Mucosa of gallbladder (tissue), 1 donor: ENCODE data around the gene TNS2. TPM values are rescaled to one million over a fixed set of nuclear protein-coding genes. Genes with fewer than 3 reads are reported as not detected.

ENCODE experiments used
- DNase-seq: peaks from one replicate; pipeline ENCODE4 v3.0.0-alpha.2; 2020; ENCODE audit warnings: low spot score
- total RNA-seq: library from RNA; stranded (reverse); gene quantifications from one replicate; pipeline ENCODE4 v1.2.1, GENCODE V29; 2021
- donor health status: DM: no; HTN: no; CAD: no.

Gene TNS2
- total RNA-seq, 1 donor from 2014 or later = 124 TPM

DNA sequence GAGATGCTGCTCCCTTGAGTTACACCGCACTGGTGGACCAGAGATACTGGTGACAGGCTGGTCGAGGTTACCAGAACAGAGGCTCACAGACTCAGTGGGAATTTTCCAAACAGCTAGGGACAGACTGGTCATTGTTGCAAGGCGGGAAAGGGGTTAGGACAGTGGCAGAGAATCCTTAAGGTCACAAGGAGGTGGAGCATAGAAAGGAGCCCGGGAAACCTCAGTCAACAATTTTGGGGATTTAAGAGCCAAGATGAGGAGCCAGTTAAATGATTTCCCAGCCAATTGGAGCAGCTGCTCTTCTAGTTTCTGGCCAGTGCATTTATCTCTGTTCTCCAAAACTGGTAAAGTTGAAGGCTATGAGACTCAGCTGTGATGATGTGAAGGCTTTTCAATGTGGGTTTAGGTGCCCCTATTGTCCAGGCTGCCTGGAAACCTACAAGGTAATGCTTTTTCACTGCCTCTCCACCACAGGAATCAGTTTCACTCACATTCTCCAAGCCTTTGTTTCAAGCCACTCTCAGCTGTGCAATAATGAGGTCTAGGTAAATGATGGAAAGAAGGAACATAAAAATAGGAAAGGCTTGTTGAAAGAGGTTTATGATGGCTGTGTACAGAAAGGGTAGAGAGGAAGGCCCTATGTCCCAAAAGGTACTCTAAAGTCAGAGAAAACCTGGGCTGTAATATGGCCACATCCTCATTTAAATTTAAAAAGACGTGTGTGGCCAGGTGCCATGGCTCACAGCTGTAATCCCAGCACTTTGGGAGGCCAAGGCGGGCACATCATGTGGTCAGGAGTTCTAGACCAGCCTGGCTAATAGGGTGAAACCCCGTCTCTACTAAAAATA is 7.0 kb upstream of the TNS2 start:
- no peak for DNase-seq

DNA sequence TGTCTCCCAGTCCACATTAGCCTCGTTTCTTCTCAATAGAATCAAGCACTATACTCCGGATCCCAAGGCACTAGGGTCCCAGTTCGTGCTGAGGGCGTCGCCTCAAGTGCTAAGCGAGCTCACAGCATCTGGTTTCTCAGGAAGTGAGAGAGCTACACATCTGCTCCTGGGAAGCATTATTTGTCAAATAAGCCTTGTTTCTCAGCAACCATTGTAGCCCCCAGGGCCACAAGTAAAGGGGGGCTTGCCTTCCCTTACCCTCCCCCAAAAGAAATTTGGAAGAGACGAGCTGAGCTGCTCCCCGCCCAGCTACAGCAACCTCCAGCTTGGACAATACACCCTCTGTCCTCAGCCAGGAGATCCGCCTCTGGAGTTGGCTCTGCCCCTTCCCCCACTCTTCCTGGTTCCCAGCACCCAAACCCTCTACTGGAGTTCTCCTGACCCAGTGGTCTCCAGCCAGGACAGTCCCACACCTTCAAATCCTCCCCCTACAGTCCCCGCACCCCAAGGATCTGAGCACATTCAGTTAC is 5.7 kb upstream of the TNS2 start:
- no peak for DNase-seq

DNA sequence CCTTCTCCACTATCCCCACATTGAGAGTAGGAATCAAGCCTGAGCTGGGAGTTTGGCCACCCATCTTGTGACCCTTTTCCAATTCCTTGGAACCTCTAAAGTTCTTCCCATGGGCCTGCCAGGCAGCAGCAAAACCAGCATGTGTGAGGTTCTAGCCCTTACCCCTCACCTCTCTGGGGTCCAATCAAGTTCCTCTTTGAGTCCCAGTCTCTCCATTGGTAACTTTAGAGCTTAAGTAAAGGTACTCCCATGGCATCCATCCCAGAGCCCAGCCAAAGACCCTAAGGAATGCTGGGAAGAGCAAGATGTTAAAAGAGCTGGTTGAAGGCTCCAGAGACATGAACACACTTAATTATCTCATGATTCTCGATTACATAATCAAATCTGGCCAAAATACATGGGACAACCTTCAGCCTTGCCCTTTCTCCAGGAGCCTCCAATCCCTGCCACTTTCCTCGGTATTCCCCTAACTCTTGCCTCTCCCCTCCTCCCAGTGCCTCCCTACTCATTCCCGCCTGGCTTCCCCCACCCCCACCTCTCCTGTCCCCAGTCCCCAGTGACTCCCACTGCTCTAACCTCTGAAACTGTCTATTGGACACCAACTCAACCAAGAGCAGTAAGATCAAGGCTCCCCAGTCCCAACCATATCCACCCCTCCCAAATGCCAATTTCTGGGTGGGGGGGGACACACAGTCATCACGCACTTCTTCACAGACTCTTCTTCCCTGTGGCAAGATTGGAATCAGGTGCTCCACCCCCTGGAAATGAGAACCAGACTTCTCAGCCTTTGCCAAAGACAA is 4.8 kb upstream of the TNS2 start:
- DNase-seq = no peak

DNA sequence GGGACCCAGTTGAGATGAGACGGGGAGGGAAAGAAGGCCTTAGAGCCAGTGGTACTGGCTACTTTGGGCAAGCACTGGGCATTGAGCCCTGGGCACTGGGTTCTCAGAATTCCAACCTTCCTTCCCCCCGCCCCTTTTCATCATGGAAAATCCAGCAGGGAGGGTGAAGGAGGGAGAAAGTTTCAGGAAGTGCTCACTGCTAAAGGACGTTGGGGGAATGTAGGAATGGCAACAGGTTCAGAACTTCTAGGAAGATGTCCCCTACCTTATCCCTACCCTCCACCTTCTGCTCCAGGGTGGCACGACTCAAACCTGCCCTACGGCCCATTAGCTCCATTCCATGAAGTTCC is 4.2 kb upstream of the TNS2 start:
- DNase-seq = no peak

DNA sequence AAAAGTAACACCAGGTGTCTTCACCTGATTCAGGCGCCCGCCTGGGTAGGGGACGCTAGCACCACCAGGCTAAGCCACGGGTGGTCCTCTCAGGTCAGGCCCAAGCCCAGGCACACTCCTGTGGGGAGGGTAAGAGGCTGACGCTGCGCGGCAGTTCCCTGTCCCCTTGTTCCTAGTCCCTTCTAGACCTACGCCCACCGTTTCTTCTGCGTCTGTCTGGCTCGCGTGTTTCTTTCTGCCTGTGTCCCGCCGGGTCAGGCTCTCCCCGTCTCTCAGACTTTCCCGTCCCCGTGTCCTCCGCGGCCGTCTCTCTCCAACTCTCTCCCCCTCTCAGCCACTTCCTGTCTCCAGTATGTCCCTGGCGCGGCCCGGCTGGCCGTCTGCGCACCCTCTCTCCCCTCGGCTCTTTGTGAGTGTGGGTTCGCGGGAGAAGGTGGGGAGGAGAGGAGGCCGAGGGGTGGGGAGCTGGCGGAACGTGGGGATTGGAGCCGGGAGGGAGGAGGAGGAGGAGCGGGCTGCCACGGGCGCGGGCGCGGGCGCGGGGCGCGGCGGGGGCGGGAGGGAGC is 3.1 kb upstream of the TNS2 start:
- peak; percentile 81 for DNase-seq

DNA sequence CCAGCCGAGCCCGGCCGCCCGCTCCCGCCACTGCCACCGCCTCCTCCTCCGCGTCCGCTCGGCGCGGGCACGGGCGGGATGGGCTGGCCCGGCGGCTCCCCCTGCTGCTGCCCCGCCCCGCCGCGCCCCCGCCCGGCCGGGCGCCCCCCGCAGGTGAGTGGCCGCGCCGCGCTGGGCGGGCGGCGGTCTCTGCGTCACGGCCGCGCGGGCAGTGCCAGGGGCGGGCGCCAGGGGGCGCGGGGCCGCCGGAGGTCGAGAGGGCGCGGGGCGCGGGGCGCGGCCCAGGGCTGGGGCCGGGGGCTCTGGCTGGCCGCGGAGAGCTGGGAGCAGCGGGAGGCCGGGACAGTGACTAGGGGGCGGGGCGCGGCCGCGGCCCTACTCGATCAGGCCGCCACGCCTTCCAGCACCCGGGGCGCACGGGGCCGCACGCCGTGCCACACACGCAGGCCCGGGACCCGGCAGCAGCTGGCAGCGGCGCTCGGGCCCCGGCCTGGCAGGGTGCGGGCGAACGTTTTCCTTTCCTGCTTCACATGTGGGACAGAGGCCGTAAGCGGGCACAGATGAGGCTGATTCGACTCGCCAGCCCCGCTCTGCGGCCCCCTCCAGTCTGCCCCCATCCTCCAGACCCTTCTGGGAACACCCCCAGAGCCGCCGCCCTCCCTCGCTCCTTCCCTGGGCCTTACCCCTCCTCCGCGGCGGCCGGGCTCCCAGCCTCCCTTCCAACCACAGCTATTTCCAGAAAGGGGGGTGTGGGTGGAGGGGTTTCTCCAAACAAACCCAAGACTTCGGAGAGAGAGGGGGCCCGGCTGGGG is 2.4 kb upstream of the TNS2 start:
- peak; percentile 73 for DNase-seq

DNA sequence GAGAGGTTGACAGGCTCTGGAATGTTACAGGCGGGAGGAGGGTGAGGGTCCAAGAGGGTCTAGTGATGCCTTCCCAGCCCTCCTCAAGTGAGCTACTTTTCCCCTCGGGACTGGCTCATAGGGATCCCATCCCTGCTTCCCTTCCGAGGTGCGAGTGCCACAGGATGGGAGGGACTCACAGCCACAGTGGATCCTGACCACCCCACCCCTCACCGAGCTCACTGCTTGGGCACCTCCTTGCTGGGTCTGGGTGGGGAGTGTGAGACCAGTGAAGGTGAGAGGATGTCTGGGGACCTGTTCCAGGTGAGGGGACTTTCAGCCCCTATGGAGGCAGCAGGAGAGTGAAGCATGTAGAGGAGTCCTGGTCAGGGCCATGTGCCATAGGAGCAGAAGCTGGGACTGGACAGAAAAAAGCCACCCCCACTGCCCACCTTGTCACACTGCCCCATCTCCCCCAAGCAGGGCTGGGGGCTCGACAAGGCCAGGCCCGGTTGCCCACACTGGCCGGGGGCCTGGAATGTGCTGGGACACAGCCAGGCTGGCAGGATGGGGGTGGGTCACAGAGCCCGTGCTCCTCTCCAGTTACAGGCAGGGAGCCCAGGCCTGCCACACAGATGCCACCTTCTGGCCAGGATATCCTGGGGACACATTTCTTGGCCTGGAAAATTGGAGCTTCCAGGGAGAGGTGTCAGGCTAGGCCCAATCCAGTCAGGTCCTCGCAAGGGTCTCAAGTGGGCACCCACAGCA is 1.7 kb upstream of the TNS2 start:
- peak; percentile 65 for DNase-seq

DNA sequence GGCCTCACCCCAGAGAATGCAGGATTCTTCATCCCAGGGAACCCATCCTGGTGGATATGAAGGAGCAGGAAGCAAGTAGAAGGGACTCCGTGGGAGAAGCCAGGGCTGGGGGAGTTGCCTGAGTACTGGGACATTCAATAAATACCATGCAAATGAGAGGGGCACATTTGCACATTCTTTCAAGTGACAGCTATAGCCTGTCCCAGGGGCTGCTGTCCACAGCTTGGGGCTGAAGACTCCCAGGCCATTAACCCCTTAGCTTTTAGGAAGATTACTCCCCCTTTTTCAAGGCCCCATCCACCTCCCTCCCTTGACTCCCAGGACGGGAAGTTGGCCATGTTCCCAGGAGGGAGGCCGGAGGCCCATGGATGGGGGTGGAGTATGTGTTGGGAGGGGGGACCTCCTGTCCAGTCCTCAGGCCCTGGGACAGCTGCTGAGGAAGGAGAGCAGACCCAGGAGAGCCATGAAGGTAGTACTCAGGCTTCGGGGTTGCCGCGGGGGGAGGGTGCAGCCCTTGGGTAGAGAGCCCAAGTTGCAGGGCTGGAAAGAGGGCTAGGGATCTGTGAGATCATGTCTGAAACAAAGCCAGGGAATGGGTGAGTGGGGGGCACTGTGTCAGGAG is 974 bp upstream of the TNS2 start:
- no peak for DNase-seq

DNA sequence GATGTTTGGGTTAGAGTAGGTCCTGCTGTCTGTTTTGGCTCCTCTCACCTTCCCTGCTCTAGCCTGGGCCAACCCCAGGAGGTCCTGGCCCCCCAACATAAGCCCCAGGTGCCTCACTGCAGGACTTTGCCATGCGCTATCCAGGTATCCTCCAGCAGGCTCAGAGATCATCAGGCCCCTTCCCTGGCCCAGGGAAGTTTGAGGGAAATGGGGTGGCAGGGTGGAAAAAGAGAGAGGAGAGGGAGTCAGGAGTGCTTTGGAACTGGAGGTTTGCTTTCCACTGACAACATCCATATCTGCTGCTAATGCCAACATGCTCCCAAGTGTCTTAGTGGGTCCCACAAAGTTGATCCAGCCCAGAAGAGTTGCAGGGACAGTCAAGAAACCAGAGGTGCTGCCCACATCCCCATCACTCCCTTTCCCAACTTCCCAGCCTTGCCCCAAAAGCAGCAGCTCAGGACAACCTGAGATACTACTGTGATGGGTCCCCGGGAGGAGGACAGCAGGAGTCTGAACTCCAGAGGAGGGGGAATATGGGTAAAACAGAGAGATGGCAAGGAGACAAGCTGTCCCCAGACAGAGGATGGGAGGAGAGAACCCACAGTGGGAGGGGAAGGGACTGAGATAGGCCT is 677 bp downstream of the TNS2 start:
- peak; percentile 9 for DNase-seq

DNA sequence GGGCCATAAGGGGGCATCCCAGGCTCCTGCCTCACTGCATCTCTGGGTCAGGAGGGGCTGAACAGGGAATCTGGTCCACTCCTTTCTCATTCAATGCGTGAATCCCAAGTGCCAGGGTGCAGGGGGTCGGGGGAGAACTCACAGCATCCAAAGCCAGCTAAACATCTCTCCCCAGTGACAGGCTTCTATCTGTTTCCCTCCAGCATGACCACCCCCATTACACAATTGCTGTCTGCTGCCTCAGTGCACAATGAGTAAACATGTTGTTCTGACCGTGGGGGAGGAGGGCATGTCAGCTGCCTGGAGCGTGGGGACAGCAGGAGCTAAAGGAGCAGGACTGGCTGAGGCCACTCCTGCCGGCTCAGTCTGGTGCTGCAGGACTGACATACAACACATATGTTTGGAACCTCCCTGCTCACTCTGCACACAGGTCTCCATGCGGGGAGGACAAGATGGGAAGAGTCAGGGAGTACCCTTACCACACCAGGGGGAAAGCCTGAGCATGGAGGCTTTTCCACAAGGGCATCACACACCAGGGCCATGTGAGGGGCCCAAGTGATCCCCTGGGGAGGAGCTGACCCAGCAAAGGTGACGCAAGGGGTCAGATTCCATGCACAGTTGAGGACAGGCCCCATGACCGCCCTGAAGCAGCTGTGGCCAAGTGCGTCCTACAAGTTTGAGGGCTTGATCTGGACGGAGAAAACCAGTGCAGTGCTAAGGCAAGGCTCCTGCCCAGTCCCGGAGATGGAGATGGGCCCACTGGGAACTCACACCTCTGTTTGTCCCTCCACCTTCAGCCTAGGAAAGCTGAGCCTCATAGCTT is 1.4 kb downstream of the TNS2 start:
- peak; percentile 73 for DNase-seq

DNA sequence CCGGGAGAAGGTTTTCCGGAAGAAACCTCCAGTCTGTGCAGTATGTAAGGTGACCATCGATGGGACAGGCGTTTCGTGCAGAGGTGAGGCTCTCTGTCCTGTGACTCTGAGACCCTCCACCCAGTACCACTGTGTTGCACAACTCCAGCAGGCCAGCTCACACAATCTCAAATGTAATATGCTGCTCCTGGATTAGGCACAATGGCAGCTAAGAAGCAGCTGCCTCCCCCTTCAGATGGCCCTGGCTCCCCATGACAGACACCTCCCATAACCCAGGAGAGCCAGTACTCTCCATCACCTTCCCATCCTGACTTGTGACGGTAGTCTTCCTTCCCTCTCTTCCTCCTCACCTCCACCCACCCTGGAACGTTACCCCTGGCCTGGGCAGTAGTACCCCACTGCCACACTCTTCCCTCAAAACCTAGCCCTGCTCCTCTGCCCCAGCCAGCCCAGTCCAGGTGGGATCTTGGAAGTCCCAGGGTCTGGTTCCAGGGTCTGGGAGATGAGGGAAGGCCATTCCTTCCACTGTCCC is 2.1 kb downstream of the TNS2 start:
- DNase-seq = no peak

DNA sequence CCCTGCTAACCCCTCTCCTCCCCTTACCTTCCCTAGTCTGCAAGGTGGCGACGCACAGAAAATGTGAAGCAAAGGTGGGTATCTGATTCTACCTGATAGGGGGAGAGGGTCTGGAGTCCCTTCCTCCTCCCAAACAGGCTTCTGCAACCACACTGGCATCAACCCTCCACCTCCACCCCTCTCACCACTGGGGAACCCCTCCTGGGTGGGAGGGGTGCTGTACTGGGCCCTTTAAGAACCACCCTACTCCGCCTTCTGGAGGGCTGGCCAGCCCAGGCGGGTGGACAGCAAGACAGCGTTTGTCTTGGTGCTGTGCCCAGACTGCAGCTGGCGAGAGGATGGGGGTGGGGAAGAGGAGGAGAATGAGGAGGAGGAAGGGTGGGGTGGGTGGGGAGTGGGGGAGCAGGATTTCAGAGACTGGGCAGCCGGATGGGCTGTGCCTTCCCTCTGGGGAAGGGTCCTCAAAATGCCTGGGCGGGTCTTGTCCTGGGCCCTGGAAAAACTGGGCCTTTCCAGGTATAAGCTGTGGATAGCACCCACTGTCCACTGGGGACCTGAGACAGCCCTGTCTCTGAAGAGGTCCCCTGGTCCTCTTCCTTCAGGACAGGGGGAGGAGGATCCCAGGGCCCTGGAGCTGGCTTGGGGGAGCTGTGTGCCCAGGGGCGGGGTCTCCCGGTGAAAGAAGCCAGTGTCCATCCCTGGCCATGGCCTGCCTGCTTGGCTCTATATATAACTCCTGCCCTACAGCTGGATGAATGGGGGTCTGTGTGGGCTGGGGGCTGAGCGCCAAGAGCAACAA is 2.8 kb downstream of the TNS2 start:
- peak; percentile 86 for DNase-seq

DNA sequence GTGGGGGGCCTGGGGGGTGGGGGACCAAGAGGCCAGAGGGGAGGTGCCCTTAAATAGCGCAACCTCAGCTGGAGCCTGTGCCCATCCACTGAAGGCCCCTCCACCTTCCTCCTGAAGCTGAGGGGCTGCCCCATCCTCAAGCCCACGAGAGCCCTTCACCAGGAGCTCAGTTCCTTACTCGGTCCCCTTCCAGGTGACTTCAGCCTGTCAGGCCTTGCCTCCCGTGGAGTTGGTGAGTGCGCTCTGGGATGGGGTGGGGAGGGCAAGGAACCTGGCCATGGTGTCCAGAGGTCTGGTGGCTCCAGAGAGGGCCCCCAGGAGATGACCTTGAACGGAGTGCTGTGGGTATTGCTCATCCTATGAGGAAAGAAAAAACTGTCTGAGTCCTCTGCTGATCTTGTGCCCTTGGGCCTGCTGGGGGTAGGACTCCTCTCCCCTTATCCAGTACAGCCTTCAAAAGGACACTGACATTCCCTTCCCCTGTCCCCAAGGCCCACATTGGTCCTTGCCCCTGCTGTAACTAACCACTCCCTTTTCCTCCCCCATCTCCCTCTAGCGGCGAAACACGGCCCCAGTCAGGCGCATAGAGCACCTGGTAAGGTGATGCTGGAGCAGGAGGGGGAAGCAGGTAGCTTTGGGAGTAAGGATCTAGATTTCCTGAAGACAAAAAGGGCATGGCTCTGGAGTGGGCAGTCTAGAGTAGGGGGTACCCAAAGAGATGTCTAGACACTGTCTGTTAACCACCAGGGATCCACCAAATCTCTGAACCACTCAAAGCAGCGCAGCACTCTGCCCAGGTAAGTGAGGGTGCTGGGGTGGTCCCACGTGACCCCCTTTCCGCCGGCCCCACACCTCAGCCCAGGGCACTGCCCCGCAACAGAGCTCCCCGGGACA is 3.6 kb downstream of the TNS2 start:
- peak; percentile 75 for DNase-seq

DNA sequence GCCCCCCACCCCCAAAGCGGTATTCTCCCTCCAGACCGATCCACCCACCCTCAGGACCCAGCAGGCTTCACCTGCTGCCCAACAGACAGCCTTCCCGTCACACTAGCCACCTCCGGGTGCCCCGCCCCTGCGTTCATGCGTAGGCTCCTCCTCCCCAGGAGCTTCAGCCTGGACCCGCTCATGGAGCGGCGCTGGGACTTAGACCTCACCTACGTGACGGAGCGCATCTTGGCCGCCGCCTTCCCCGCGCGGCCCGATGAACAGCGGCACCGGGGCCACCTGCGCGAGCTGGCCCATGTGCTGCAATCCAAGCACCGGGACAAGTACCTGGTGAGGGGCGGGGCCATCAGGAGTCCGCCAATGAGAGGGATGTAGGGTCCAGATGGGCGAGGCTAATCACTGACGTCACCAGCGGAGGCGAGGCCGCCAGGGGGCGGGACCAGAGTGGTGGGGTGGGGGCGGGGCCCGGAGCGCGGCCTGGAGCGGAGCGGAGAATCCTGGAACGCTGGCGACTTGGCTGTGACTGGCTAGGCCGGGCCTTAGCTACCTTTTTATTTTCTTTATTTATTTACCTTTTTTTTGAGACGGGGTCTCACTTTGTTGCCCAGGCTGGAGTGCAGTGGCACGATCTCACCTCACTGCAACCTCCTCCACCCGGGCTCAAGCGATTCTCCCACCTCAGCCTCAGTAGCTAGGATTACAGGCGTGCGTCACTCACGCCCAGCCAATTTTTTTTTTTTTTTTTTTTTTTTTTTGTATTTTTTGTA is 4.4 kb downstream of the TNS2 start:
- peak; percentile 96 for DNase-seq

DNA sequence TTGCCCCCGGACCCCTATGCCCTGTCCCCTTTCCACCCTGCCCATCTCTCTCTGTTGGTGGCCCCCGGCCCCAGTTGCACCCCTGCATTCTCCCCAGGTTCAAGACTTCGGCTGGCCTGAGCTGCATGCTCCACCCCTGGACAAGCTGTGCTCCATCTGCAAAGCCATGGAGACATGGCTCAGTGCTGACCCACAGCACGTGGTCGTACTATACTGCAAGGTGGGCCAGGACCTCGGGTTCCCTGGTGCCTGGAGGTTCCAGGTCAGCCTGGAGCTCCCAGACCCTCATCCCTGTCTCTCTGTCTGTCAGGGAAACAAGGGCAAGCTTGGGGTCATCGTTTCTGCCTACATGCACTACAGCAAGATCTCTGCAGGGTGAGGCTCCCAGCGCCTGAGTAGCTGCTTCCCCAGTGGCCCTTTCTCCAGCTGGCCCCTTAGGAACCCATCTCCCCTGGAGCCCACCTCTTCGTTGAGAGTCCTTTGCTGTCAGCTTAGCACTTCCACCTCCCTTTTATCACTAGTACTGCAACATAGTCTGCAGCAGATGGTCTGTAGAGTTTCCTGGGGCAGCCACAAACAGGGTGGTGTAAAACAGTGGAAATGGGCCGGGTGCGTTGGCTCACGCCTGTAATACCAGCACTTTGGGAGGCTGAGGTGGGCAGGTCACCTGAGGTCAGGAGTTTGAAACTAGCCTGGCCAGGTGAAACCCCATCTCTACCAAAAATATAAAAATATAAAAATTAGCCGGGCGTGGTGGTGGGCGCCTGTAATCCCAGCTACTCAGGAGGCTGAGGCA is 5.8 kb downstream of the TNS2 start:
- no peak for DNase-seq
